Measurements from ENCODE around the gene PLEKHA6.
"Not testable (repeated sequence)": the region's sequence is repeated elsewhere in the genome, so short reads cannot be mapped to it uniquely, and the experiment has no call there.

Gene PLEKHA6

DNA sequence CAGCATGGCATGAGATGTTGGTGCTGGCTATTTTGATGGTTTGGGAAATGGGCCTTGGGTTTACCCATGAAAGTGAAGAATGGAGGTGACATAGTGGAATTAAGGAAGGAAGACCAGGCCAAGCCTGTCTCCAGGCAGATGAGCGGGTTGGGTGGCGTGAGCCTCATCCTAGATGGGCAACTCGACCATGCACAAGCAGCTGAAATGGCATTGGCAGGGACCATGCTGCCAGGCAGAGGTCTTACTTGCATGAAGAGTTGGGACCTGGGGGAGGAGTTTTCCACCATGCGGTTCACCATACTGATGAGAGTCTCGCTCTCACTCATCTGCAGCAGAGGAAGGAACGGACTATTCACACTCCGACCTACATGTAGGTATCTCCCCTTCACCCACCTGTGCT, 108.4 kb downstream of the PLEKHA6 start:
- Mint-ChIP-seq H3K4me1 (ENCODE audit: low read depth) (peaks cover 18% of the 10 kb centered on the region), H3K36me3 (ENCODE audit: low read depth) (no peaks in the 10 kb centered on the region), H3K9me3 (no peaks in the 10 kb centered on the region), H3K27ac (no peak overlapping the region), H3K4me3 (no peak overlapping the region), H3K27me3 (no peaks in the 10 kb centered on the region)
- intact Hi-C loops (cut with micrococcal nuclease) = no loop called here

DNA sequence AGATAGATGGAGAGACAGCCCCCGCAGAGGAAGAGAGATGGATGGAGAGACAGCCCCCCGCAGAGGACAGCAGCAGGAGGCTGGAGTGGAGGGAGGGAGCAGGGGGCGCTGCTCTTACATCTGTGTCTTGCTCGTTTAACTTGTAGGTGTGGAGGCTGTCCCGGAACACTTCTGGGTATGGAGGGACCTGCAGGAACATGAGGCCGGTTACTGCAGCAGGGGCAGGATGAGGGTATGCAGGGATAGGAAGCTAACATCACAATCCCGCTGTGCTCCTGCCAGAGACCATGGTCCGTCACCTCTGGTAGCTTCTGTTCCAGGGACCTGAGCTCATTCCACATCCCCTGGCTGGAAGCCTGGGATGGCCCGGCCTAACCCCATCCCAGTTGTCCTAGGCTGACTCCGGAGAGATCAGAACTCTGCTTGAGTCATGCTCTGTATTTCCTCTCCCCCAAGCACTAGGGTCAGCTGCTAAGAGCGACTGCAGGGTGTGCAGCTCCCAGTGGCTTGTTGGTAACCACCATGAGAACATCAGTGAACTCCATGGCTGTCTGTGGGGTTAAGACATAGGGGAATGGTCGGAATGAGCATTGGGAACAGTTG, 109.2 kb downstream of the PLEKHA6 start:
- intact Hi-C loops (cut with micrococcal nuclease) = no loop called here
- H3K27me3 Mint-ChIP-seq = no peaks in the 10 kb centered on the region
- no peaks in the 10 kb centered on the region for H3K36me3 Mint-ChIP-seq (ENCODE audit: low read depth)
- H3K27ac Mint-ChIP-seq = no peak overlapping the region
- H3K4me1 Mint-ChIP-seq (ENCODE audit: low read depth) = peaks cover 10% of the 10 kb centered on the region
- no peak overlapping the region for H3K4me3 Mint-ChIP-seq
- no peaks in the 10 kb centered on the region for H3K9me3 Mint-ChIP-seq

DNA sequence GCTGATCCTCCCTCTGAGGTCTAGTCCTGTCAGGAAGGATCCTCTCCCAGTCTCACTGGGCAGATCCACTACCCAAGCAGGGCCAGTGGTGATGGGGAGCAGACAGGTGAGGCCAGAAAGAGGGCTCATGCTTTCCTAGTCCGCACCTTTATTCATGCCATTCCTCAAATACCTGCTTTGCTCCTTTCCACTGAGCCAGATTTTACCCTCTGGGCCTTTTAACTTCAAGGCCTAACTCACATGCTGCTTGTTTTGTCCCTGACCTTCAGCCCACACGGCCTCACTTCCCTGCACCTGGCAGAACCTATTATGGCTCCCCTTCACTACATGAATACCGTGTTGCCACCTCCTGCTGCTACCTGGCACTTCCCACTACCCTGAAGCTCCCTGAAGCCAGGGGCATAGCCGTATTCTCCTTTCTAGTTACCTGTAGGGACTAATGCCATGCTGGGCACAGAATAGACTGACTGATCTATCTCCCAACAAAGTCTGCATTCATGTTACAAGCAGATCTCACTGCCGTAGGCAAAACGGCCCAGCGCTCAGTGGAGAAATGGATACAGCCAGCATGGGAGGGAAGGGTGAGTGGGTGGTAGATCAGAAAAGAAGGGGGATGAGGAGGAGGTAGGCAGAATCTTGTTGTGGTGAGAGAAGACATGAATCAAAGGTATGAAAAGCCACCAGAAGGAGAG, 109.8 kb downstream of the PLEKHA6 start:
- intact Hi-C loops (cut with micrococcal nuclease) = no loop called here

DNA sequence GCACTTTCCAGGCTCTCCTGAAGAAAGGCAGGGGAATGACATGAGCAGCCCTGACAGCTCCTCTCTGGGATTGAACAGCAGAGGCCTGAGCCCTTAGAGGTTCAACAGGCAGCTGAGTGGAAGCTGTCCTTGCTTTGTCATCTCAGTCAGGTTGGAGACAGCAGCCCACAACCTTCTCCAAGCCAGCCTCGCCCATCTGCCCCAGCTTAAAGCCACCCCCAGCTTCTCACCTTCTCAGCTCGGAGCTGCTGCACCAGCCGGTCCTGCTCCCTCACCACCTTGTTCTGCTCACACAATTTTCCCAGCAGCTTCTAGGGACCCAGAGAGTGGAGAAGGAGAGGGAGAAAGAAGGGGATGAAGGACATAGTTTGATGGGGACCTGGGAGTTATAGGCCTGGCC, 110.8 kb downstream of the PLEKHA6 start:
- intact Hi-C loops (cut with micrococcal nuclease) = no loop called here
- Mint-ChIP-seq H3K9me3 (no peaks in the 10 kb centered on the region), H3K4me1 (ENCODE audit: low read depth) (peaks cover 2% of the 10 kb centered on the region), H3K36me3 (ENCODE audit: low read depth) (no peaks in the 10 kb centered on the region), H3K4me3 (no peak overlapping the region), H3K27ac (no peak overlapping the region), H3K27me3 (no peaks in the 10 kb centered on the region)

More for the DNA sequence above, 109.8 kb downstream of the PLEKHA6 start:
- no peaks in the 10 kb centered on the region for H3K36me3 Mint-ChIP-seq (ENCODE audit: low read depth)
- no peaks in the 10 kb centered on the region for H3K9me3 Mint-ChIP-seq
- no peaks in the 10 kb centered on the region for H3K27me3 Mint-ChIP-seq
- H3K27ac Mint-ChIP-seq = no peak overlapping the region
- peaks cover 6% of the 10 kb centered on the region for H3K4me1 Mint-ChIP-seq (ENCODE audit: low read depth)
- no peak overlapping the region for H3K4me3 Mint-ChIP-seq

DNA sequence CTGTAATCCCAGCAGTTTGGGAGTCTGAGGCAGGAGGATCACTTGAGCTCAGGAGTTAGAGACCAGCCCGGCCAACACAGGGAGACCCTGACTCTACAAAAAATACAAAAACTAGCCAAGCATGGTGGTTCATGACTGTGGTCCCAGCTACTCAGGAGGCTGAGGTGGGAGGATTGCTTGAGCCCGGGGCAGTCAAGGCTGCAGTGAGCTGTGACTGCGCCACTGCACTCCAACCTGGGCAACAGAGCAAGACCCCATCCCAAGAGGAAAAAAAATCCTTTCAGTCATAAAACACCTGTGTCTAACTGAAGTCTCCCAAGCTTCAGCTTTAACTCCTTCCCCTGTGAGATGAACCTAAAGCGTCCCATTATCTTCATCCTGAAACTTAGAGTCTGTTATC, 112.9 kb downstream of the PLEKHA6 start:
- H3K36me3 Mint-ChIP-seq (ENCODE audit: low read depth) = no peaks in the 10 kb centered on the region
- H3K27ac Mint-ChIP-seq = no peak overlapping the region
- intact Hi-C loops (cut with micrococcal nuclease) = no loop called here
- no peaks in the 10 kb centered on the region for H3K4me1 Mint-ChIP-seq (ENCODE audit: low read depth)
- H3K9me3 Mint-ChIP-seq = no peaks in the 10 kb centered on the region
- H3K27me3 Mint-ChIP-seq = no peaks in the 10 kb centered on the region
- H3K4me3 Mint-ChIP-seq = no peak overlapping the region

DNA sequence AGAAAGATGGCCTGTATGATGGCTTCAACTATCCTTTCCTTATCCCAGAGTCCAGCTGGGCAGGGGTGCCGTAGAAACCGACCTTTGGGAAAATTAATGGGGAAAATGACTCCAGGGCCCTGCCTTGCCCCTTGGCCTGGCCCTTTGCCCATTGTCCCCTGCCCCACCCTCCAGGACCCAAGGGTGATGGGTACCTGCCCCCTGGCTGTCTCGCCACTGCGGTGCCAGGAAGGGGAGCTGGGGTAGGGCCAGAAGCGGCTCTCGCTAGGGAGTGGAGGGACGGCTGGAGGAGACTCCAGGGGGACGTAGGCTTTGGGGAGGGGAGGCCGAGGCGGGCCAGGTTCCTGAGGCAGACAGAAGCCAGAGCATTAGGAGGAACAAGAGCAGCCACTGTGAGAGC, 116.8 kb downstream of the PLEKHA6 start:
- peaks cover 4% of the 10 kb centered on the region for H3K4me1 Mint-ChIP-seq (ENCODE audit: low read depth)
- intact Hi-C loops (cut with micrococcal nuclease) = no loop called here

DNA sequence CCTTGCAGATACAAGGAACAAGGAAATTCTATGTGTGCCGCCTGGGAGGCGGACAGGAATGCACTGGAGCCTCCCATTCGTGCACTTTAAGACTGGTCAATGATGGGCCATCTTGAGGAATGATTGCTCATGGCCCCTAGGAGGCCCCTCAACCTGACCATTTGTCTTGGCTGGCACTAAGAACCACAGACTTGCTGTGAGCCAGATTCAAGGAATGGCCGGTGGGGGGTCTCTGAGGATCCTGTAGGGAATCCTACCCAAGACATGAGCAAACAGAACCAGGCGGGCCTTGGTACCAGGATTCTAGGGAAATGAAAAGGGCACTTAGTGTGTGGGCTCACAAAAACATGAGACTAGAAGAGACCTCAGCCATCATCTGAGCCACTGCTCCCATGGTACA, 117.8 kb downstream of the PLEKHA6 start:
- H3K36me3 Mint-ChIP-seq (ENCODE audit: low read depth) = no peaks in the 10 kb centered on the region
- no peaks in the 10 kb centered on the region for H3K9me3 Mint-ChIP-seq
- no peak overlapping the region for H3K27ac Mint-ChIP-seq
- H3K4me3 Mint-ChIP-seq = no peak overlapping the region
- peaks cover 4% of the 10 kb centered on the region for H3K4me1 Mint-ChIP-seq (ENCODE audit: low read depth)
- intact Hi-C loops (cut with micrococcal nuclease) = no loop called here
- H3K27me3 Mint-ChIP-seq = no peaks in the 10 kb centered on the region

More for the DNA sequence above, 116.8 kb downstream of the PLEKHA6 start:
- Mint-ChIP-seq H3K27me3 (no peaks in the 10 kb centered on the region), H3K36me3 (ENCODE audit: low read depth) (no peaks in the 10 kb centered on the region), H3K9me3 (no peaks in the 10 kb centered on the region), H3K4me3 (no peak overlapping the region), H3K27ac (no peak overlapping the region)

DNA sequence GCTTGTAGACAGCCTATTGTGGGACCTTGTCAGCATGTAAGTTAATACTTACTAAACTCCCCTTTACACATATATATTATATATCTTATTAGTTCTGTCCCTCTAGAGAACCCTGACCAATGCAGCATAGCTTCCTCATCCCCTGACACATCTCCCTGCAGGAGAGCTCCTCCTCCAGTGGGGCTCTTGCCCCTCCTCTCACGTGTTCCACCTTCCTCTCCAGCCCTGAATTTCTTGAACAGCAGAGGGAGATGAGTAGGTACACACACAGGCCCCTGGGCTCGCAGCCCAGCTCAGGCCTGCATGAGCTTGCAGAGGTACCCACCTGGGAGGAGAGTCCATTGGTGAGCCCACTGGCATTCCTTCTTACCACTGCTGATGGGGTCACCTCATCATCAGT, 118.7 kb downstream of the PLEKHA6 start:
- Mint-ChIP-seq H3K9me3 (no peaks in the 10 kb centered on the region), H3K36me3 (ENCODE audit: low read depth) (no peaks in the 10 kb centered on the region), H3K4me1 (ENCODE audit: low read depth) (peaks cover 4% of the 10 kb centered on the region), H3K4me3 (no peak overlapping the region), H3K27me3 (no peaks in the 10 kb centered on the region), H3K27ac (no peak overlapping the region)
- intact Hi-C loops (cut with micrococcal nuclease) = no loop called here

DNA sequence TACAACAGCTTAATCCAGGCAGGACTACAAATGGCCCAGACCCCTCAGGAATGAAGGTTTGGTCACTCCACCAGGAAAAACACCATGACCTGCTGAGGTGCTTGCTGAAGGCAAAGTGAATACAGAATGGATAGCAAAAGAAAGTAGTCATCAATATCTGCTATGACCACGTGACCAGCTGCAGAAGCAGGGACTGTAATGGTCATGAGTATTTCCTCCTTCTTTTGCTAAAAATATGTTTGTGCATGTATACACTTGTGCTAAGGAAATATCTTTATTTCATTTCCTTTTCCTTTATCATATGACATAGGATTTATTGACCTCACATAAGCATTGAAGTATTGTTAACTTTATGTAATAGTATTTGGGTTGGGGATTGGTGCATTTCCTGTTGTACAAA, 119.5 kb downstream of the PLEKHA6 start:
- no peaks in the 10 kb centered on the region for H3K27me3 Mint-ChIP-seq
- intact Hi-C loops (cut with micrococcal nuclease) = no loop called here
- no peak overlapping the region for H3K4me3 Mint-ChIP-seq
- no peaks in the 10 kb centered on the region for H3K36me3 Mint-ChIP-seq (ENCODE audit: low read depth)
- H3K4me1 Mint-ChIP-seq (ENCODE audit: low read depth) = peaks cover 4% of the 10 kb centered on the region
- H3K27ac Mint-ChIP-seq = no peak overlapping the region
- H3K9me3 Mint-ChIP-seq = no peaks in the 10 kb centered on the region

DNA sequence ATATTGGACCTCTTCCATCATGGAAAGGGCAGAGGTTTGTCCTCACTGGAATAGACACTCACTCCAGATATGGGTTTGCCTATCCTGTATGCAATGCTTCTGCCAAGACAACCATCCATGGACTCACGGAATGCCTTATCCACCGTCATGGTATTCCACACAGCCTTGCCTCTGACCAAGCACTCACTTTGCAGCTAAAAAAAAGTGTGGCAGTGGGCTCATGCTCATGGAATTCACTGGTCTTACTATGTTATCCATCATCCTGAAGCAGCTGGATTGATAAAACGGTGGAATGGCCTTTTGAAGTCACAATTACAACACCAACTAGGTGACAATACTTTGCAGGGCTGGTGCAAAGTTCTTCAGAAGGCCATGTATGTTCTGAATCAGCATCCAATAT, 120.3 kb downstream of the PLEKHA6 start:
- H3K36me3 Mint-ChIP-seq (ENCODE audit: low read depth); H3K27ac Mint-ChIP-seq; H3K27me3 Mint-ChIP-seq; intact Hi-C loops (cut with micrococcal nuclease); H3K4me3 Mint-ChIP-seq; H3K4me1 Mint-ChIP-seq (ENCODE audit: low read depth); H3K9me3 Mint-ChIP-seq: not testable (repeated sequence)

DNA sequence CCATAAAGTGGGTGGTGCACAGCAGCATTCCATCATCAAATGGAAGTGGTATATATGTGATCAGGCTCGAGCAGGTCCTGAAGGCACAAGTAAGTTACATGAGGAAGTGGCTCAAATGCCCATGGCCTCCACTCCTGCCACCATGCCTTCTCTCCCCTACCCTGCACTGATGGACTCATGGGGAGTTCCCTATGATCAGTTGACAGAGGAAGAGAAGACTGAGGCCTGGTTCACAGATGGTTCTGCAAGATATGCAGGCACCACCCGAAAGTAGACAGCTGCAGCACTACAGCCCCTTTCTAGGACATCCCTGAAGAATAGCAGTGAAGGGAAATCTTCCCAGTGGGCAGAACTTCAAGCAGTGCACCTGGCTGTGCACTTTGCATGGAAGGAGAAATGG, 121.2 kb downstream of the PLEKHA6 start:
- H3K9me3 Mint-ChIP-seq; H3K36me3 Mint-ChIP-seq (ENCODE audit: low read depth); H3K4me3 Mint-ChIP-seq; H3K4me1 Mint-ChIP-seq (ENCODE audit: low read depth); H3K27ac Mint-ChIP-seq; H3K27me3 Mint-ChIP-seq; intact Hi-C loops (cut with micrococcal nuclease): not testable (repeated sequence)

DNA sequence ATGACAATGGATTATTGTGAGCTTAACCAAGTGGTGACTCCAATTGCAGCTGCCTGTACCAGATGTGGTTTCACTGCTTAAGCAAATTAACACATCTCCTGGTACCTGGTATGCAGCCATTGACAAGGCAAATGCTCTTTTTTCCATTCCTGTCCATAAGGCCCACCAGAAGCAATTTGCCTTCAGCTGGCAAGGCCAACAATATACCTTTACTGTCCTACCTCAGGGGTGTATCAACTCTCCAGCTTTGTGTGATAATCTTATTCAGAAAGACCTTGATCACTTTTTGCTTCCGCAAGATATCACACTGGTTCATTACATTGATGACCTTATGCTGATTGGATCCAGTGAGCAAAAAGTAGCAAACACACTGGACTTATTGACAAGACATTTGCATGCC, 122.2 kb downstream of the PLEKHA6 start:
- H3K9me3 Mint-ChIP-seq; intact Hi-C loops (cut with micrococcal nuclease); H3K4me3 Mint-ChIP-seq; H3K27ac Mint-ChIP-seq; H3K36me3 Mint-ChIP-seq (ENCODE audit: low read depth); H3K4me1 Mint-ChIP-seq (ENCODE audit: low read depth); H3K27me3 Mint-ChIP-seq: not testable (repeated sequence)

DNA sequence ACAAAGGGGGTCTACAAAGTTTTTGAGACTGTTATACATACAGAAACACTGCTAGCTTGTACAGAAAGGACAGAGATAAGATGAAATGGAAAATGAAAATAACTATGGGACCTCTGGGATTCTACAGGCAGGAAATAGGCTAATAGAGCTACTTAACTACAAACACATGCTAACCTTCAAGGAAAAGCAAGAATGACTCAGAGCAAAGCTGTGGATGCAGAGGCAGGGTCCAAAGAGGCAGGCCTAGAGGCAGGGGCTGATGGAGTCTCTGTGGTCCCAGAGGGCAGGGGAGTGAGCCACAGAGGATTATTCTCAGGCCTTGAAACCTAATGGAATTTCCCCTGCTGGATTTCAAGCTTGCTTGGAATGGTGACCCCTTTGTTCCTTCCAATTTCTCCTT, 127.2 kb downstream of the PLEKHA6 start:
- H3K27me3 Mint-ChIP-seq = no peaks in the 10 kb centered on the region
- intact Hi-C loops (cut with micrococcal nuclease) = no loop called here
- H3K9me3 Mint-ChIP-seq = no peaks in the 10 kb centered on the region
- H3K4me3 Mint-ChIP-seq = no peak overlapping the region
- H3K36me3 Mint-ChIP-seq (ENCODE audit: low read depth) = no peaks in the 10 kb centered on the region
- no peak overlapping the region for H3K27ac Mint-ChIP-seq
- H3K4me1 Mint-ChIP-seq (ENCODE audit: low read depth) = no peaks in the 10 kb centered on the region

DNA sequence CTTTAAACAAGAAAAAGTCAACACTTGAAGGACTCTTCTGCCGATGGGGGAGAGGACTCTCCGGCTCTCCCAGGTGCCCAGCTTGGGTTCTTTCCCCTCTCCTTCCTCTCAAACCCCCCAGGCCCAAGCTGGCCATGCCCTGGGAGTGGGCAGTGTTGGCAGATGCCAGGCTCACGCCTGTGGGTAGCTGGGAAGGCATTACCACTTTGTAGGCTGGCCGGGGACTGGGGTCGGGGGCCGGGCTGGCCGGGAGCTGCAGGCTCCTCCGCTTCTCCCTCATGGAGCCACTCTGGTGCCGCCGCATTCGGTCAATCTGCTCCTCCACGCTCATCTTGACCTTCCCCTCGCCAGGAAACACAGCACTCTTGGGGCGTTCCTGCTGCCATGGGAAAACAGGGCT, 129.5 kb downstream of the PLEKHA6 start:
- intact Hi-C loops (cut with micrococcal nuclease) = no loop called here
- Mint-ChIP-seq H3K9me3 (no peaks in the 10 kb centered on the region), H3K4me1 (ENCODE audit: low read depth) (no peaks in the 10 kb centered on the region), H3K36me3 (ENCODE audit: low read depth) (no peaks in the 10 kb centered on the region), H3K27me3 (no peaks in the 10 kb centered on the region), H3K4me3 (no peak overlapping the region), H3K27ac (no peak overlapping the region)

DNA sequence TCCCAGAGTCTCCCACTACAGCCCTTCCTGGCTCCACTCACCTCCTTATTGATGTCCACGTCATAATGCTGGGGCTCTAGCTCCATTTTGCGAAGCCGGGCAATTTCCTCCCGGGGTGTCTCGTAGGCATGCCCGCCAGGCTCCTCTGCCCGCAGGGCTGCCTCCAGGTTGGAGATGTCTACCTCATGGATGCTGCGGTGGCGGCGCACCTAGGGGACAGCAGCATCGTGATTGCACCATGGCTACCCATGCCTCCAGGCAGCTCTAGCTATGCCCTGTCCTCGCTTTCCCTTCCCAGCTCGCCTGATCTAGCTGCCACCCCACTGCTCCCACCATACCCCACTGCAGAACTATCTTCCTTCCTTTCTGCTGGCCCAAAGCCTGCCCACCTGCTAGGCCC, 130.8 kb downstream of the PLEKHA6 start:
- H3K36me3 Mint-ChIP-seq (ENCODE audit: low read depth) = no peaks in the 10 kb centered on the region
- H3K27me3 Mint-ChIP-seq = no peaks in the 10 kb centered on the region
- no peaks in the 10 kb centered on the region for H3K4me1 Mint-ChIP-seq (ENCODE audit: low read depth)
- no peaks in the 10 kb centered on the region for H3K9me3 Mint-ChIP-seq
- H3K27ac Mint-ChIP-seq = no peak overlapping the region
- intact Hi-C loops (cut with micrococcal nuclease) = no loop called here
- no peak overlapping the region for H3K4me3 Mint-ChIP-seq
